ENCODE results near the gene SLC22A23.

DNA sequence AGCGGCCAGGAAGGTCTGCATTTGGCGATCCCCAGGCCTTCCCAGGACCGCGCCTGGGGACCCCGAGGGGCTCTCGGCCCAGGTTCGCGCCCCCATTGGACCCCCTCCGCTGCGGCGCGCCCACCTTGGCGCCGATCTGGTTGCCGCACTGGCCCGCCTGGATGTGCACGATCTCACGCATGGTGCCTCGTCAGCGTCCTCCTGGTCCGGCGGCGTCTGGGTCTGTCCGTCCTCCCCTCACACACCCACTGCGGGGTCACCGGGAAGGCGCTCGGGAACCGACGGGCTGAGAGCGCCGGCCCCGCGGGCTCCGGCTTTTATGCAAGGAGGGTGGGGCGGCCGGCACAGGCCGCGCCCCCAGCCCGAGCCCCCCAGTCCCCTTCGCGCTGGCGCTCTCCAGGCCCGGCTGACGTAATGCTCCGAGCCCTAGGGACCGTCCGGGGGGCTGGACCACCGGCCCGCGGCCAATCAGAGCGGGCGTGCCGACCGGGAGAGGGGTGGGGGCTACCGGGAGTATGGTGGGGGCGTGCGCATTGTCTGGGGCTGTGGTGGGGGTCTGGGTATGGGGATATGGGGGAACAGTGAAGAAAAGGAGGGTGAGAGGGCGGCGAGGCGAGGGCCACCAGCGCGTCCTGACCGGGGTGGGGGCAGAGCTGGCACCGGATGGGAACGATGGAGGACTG lies 229.3 kb downstream of the SLC22A23 start, which contains the start of gene TUBB2B:
- TF ChIP-seq, protein P1, sequence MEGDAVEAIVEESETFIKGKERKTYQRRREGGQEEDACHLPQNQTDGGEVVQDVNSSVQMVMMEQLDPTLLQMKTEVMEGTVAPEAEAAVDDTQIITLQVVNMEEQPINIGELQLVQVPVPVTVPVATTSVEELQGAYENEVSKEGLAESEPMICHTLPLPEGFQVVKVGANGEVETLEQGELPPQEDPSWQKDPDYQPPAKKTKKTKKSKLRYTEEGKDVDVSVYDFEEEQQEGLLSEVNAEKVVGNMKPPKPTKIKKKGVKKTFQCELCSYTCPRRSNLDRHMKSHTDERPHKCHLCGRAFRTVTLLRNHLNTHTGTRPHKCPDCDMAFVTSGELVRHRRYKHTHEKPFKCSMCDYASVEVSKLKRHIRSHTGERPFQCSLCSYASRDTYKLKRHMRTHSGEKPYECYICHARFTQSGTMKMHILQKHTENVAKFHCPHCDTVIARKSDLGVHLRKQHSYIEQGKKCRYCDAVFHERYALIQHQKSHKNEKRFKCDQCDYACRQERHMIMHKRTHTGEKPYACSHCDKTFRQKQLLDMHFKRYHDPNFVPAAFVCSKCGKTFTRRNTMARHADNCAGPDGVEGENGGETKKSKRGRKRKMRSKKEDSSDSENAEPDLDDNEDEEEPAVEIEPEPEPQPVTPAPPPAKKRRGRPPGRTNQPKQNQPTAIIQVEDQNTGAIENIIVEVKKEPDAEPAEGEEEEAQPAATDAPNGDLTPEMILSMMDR (IDR thresholded peaks at IDR 0.05 in 4 of 5, conservative IDR thresholded peaks at IDR 0.05 in 1 of 5), result no peak
- TF ChIP-seq POLR2A (IDR thresholded peaks at IDR 0.05), result no peak

Data from gastrocnemius medialis (tissue), 4 donors.